GM19455 (cell line): Measurements from ENCODE around the gene TEPSIN.

Experiments
- ATAC-seq: cut with Tn5 transposase; IDR thresholded peaks from one replicate; pipeline ENCODE4 v1.9.1; 2021; ENCODE audit not compliant: unreplicated experiment

TEPSIN gene

DNA sequence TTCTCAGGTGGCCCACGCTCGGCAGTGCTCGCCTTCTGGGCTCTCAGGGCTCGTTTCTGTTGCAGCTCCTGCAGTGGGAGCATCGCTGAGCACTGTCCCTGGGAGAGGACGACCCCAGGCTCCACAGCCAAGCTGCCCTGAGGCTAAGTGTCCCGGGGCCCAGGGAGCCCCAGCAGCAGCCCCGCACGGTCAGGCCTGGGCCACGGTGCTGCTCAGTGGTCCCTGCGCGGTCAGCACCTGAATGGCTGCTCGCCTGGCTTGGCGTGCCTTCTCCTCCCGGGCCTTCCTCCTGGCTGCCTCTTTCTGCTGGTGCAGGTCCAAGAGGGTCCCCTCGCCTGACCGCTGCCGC, 39.4 kb downstream of the TEPSIN start:
- ATAC-seq: no peak

DNA sequence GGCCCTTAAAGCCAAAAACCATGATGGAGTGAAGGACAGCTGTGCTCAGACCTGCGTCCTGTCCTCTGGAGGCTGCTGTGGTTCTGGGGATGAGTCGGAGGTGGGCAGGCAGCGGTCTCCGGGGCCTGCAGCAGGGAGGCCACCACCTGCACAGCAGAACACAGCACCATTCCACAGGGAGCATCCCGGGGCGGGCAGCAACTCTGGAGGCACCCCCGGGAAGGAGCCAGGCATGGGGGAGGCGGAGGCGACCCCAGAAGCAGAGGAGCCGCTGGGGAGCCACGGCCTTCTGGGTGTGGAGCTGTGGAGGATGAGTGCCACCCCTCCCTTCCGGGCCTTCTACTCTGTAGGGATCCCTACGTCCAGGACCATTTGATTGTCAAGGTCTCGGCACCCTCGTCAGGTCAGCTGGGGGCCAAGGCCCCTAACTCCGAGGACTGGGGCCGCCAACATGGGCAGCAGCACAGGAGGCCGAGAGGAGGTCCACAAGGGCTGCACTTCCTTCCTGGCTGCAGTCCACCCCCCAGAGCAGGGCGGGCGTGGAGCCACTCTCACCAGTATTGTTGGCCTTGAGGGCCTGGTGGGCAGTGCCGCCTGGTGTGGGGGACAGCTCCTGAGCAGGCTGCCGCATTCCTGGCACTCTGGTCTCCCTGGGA, 39.9 kb downstream of the TEPSIN start:
- ATAC-seq: no peak

DNA sequence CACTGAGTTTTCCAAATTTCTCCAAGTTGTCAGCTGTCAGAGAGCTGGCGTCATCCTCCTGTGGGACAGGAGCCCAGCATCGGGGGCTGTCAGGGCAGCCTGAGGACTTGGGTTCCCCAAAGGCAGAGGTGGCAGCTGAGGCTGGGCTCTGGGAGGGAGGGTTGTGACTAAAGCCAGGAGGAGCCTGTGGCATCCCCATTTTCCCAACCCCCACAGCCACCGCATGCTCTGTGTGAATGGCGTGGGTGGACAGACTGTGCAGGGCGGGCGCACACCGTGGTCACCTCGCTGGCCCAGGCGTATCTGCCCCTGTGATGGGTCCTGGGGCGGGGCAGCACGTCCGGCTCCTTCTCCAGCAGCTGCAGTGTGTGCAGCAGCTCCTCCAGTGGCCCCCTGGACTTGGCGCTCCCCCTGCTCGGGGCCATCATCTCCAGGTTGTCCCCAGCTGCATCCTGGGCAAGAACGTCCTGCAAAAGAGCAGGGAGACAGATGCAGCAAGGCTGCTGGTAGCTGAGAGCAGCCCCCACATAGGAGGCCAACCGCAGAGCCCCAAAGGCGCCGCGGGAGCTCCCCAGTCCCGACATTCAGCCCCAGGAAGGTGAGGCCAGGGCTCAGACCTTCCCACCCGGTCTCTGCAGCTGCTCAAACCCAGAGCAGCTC, 40.9 kb downstream of the TEPSIN start:
- no peak for ATAC-seq

DNA sequence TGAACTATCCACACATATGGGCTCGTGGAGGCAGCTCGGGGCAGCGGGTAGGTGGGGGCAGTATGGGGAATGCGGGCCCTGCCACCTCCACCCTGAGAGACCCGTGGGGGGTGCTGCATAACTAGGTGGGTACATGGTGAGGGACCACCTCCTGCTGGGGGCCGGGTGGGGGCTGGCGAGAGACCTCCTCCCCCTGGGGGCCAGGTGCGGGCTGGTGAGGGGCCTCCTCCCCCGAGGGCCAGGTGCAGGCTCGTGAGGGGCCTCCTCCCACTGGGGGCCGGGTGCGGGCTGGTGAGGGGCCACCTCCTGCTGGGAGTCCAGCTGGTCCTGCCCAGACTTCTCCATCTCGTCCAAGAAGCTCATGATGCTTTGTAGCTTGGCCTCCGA, 41.5 kb downstream of the TEPSIN start:
- ATAC-seq: no peak

DNA sequence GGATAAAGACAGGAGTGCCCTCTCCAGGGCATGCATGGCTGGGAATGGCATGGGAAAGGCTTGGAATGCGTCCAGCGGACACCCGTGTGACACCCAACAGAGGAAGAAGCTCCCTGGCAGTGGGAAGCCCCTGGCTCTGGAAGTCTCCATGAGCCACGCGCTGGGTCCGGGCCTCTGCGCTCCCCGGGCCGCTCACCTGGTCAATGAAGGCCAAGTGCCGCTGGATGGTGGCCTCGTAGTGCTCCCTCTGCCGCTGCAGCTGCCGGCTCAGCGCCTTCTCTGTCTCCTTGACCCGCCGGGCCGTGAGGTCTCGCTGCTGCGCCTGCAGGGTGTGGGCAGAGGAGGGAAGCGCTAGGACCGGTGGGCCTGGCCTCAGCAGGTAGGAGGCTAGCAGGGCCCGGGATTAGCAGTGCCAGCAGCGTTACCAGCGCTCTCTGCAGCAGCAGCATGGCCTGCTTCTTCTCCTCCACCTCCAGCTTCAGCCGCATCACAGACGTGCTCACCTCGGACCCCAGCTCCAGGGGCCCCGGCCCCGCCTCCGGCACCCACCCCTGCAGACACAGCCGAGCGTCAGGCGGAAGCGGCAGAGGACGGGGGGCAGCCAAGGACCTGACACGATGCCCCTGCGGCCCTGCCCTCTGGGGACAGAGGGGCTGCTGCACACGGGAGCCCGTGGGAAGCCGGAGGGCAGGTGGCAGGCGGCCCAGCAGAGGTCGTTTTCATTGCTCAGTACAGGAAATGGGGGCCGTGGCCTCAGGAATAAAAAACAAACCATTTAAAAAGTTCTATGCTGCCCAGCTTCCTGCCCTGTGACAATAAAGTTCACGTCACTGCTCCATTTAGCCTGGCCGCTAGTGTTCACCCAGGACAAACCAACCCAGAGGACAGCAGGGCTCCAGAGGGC, 42.1 kb downstream of the TEPSIN start:
- ATAC-seq: no peak

DNA sequence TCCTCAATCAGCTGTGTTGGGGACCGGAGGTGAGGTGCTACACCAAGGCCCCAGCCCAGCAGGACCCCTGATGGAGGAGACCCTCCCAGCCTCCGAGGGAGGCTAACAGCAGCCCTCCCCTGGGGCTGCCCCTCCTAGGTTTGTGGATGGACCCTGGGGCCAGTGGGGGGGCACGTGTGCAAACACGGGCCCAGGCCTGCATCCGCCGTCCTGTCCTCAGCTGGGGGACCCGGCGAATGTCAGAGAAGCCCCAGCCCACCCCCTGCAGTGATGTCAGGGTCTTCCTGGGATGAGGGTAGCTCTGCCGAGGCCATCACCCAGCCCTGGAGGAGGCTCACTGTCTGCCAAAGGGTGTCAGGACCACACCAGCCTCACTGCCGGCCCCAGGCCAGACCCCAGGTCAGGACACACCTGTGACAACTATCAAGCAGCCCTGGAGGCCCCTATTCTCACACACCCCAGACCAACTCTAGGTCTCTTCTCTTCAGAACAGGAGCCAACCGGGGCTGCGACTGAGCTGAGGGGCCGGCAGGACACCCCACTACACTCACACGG, 42.8 kb downstream of the TEPSIN start:
- ATAC-seq: no peak

DNA sequence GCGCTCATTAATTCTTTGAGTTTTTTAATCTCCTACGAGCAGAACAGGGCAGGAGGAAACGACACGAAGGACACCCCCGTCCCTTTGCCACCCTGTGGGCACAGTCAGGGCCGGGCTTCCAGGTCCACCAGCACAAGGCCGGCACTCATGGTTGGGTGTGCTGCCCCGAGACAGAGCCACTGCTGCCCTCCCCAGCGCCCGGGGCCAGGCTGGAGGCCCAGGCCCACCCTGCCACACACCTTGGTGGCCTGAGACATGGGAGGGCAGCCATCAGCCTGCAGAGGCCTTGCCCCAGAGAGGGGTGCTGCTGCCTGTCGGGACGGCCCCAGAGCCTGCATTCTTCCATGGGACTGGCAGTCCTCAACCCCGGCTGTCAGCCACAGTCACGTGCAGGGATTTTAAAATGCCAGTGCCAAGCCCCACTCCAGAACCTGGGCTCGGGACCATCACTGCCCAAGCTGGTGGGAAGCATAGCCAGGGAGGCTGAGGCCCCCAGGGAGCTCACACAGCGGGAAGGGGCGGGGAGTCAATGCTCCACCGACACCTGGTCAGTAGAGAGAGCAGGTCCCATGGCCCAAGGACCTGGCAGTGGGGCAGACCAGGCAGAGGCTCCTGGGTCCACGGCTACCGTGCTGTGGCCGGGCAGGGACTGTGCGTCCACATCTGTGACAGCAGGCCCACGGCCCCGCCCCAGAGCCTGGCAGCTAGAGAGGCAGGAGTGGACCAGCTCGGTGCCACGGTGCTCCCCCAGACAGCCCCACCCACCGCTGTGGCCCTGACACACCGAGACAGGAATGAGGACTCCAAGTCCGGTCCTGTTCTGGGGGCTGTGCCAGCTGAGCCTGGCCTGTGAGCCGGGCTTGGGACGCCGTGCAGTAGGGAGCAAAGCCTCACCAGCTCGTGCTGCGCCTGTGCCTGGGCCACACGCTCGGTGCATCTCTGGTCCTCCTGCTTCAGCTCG, 43.6 kb downstream of the TEPSIN start:
- ATAC-seq: no peak

DNA sequence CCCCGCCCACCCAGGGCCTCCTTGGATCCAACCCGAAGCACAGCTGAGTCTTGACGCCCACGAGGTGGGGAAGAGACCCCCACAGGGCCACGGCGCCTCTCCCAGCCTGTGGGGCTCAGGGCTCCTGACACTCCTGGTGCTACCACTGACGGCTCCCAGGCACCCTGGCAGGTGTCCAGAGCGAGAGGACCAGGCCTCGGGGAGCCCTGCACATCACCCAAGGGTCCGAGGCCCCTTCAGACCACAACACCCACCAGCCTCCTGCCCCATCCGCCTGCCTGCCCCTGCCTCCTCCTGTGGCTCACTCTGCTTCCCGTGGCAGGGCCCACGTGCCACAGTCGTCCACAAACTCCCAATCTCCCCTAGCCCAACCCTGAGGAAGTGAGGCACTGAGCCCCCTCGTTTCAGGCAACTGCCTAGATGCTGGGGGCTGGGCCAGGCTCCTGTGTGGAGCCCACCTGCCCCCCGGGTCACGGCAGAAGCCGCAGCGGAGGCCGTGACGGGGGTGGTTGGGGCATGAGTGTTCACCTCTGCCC, 44.6 kb downstream of the TEPSIN start:
- no peak for ATAC-seq

DNA sequence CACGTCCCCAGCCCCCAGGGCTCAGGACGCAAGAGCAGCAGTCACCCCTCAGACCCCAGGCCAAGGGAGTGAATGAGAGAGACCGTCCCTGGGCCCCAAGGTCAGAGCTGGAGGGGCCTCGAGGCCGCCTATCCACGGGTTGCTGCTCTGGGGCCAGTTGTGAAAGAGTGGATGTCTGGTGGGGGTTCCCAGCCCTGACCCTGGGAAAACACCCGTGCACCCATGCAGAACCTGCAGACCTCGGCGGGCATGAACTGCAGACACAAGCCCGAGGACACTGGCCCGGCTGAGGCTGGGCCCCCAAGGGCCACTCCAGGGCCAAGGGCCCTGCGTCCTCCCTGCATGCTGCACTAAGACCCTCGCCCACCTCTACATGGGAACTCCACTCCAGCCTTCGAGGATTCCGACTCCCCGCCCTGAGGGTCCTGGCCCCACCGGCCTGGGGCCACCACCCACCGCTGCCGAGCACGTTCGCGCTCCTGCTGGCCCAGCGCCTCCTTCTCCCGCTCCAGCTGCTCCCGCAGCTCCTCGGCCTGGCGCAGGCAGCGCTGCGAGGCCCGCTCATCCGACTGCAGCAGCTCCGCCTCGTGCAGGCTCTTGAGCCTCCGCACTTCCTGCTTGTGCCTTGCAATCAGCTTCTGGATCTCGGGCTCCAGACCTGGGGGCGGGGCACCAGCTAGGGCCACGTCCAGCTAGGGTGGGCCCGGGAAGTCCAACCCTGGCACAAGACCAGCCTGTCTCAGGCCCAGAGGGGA, 45.2 kb downstream of the TEPSIN start:
- ATAC-seq: no peak

DNA sequence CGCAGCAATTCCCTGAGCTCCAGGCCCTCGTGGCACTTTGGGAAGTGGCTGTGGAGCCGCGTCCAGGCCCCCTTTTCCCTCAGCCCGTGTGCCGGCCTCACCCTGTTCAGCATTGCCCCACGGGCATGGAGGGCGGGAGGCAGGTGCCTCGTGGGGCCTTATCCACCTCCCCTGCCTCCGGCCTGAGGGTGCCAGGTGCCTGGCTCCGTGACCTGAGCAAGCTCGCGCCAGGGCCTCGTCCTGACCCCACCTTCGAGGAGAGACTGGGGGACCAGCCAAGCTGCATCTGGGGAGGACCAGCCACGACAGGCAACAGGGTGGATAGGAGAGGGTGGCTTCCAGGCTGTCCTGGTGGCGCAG, 45.8 kb downstream of the TEPSIN start:
- no peak for ATAC-seq

DNA sequence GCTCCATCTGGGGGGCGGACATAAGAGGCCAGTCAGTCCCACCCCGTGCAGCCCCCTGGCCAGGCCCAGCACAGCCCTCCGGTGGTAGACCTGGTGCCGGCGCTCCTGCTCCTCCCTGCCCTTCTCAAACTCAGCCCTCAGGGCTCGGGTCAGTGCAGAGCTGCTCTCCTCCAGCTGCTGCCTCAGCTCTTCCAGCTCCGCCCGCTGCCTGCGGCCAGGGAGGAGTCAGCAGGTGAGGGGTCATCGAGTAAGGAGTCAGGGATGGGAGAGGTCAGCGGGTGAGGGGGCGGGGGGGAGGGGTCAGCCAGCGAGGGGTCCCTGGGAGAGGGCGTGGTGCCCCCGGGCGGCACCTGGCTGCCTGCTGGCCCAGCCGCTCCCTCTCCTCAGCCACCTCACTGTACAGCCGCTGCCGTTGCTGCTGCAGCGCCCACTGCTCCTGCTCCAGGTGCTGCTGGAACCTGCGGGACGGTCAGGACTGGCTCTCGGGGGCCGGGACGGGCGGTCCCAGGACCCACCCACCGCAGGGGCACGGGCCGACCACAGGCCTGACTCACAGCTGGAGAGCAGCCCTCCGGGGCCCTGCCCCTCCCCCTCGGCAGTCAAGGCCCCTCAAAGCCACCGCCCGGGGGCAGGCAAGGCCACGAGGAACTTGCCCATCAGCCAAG, 46.3 kb downstream of the TEPSIN start:
- ATAC-seq: no peak

DNA sequence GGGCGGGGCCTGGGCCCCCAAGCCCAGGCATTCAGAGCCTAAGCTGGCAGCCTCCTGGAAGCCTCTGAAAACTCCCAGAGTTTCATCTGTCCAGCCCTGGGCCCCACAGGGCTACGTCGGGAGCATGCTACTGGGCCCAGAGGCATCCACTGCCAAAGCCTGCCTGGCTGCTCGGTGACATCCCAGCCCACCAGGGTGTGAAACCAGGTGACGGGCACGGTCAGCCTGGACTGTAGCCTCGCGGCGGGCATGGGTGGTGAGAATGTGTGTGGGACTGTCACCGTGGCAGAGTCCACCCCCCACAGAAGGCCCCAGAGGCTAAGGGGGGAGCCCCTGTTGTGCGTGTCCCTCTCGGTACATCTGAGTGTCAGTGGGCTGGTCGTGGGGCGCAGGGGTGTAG, 47.2 kb downstream of the TEPSIN start:
- no peak for ATAC-seq

DNA sequence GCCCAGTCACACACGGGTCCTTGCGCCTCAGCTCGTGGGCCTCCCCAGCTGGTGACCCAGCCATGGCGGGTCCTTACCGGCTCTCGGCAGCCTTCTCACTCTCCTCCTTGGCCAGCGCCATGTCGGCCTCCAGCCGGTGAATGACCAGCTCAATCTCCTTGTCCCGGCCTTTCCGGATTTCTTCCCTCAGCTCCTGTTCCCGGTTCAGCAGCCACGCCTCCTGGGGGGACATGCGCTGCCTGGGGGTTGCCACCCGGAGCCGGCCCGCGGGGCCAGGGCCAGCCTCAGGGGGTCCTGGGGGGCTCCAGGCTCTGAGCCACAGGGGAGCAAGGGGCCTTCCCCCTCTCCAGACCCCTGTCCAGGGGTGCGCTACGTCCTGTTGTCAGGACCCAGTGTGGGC, 47.7 kb downstream of the TEPSIN start:
- no peak for ATAC-seq

DNA sequence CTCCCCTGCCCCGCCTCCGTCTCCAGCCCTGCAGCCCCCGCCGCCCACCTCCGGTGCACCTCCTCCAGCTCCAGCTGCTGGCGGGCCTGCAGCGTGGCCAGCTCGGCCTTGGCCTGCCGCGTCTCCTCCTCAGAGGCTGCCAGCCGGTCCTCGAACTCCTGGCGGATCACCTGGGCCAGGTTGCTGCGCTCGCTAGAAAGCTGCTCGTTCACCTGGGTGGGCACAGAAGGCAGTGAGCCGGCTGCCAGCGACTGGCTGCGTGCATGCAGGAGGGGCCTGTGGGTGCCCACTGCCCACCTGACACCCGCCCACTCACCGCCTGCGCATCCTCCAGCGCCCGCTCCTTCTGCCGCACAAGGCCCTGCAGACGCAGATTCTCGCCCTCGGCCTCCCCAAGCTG, 48.3 kb downstream of the TEPSIN start:
- no peak for ATAC-seq

DNA sequence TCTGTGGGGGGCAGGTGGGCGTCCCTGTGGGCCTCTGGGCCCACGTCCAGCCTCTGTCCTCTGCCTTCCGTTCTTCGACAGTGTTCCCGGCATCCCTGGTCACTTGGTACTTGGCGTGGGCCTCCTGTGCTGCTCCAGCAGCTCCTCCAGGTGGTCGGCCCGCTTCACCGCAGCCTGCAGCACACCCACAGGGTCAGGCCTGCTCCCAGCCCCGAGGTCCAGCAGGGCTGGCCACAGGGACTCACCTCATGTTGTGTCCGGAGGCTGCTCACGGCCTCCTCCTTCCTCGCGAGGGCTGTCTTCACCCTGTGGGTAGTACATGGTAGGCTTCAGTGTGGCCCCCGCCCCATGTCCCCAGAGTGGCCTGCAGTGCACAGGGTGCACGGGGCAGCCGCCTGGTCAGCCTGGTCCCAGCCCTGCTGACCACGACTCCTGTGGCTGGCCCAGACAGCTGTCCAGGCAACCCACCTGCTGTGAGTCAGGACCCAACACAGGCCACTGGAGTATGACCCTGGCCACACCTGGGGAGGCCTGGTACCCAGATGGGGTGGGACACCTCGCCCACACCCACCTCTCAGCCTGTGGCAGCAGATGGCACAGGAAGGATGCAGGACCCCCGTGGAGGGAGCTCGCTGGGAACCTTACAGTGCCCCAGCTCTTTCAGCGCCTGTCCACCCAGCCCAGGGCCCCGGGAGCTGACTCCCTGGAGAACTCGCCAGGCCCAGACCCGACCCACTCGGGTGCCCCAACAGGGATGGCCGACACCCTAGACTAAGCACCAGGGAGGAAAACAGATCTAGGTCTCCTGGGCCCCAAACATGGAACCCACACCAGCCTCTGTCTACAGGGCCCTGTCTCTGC, 49.0 kb downstream of the TEPSIN start:
- ATAC-seq: no peak

DNA sequence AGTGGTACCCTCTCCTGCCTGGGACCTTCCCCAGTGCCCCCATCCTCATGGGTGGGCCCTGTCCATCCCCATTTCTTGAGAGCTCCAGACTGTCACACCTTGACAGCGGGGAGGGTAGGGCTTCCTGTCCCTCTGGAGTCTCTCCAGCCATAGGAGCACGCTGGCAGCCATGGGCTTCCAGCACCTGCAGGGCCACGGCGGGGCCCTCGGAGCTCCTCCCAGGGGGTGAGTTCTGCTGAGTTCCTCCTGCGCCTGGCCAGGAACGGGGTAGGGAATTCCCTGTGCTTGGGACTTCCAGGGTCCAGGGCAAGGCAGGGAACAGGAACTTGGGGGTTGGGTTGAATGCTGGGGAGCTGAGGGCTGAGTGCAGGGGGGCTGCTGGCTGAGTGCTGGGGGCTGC, 49.8 kb downstream of the TEPSIN start:
- ATAC-seq: no peak

DNA sequence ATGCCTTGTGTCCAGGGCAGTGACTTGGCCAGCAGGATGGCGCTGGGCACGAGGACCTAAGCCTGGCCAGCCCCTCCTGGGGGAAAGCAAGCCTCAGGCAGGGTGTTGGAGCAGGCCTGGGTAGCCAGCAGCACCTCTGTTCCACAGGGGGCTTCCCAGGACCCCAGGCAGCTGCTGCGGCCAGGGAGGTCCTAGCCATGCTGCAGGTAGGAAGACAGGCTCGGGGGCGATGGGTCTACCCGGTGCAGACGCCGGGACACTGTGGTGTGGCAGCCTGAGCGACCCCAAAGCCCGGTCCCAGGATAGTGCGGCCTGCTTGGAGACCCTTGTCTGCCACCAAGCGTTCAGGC, 50.4 kb downstream of the TEPSIN start:
- no peak for ATAC-seq
